ENCODE results near the gene TMPRSS11B. TPM values are rescaled to one million over a fixed set of nuclear protein-coding genes. Genes with fewer than 3 reads are reported as not detected.
"Not testable (repeated sequence)": the region's sequence is repeated elsewhere in the genome, so short reads cannot be mapped to it uniquely, and the experiment has no call there.

TMPRSS11B gene
- polyA plus RNA-seq, 1 donor from 2014 or later: not detected

GRCh38 chr4:68216501-68216900, 29.0 kb downstream of the TMPRSS11B start:
- Histone ChIP-seq H4K20me1 (ENCODE audit: insufficient read depth) (no peaks in the 10 kb centered on the region), H2AFZ (ENCODE audit: low read depth, low read length) (no peak overlapping the region), H3F3A (ENCODE audit: insufficient read depth, low read length, poor library complexity, severe bottlenecking) (no peaks in the 10 kb centered on the region), H3K9ac (ENCODE audit: low read length) (no peak overlapping the region), H3K79me2 (replicated peaks; ENCODE audit: insufficient read depth, low read length) (no peaks in the 10 kb centered on the region), H3K27me3 (ENCODE audit: insufficient read depth, low read depth, low read length) (no peaks in the 10 kb centered on the region), H3K9me3 (ENCODE audit: low read length) (no peaks in the 10 kb centered on the region), H3K4me3 (ENCODE audit: low read length) (no peak overlapping the region), H3K36me3 (ENCODE audit: insufficient read depth, low read length) (no peaks in the 10 kb centered on the region), H3K27ac (ENCODE audit: low read length) (no peak overlapping the region), H3K4me2 (ENCODE audit: low read length) (no peak overlapping the region), H3K9me2 (ENCODE audit: insufficient read depth, low read length) (no peaks in the 10 kb centered on the region)
- no peak for TF ChIP-seq MXI1 (conservative IDR thresholded peaks at IDR 0.05; ENCODE audit: poor library complexity, severe bottlenecking)
- no peak for TF ChIP-seq EZH2 (IDR thresholded peaks at IDR 0.05; ENCODE audit: borderline replicate concordance, insufficient read depth, low read length, poor library complexity, severe bottlenecking)
- no peak for TF ChIP-seq POLR2AphosphoS5 (IDR thresholded peaks at IDR 0.05)
- TF ChIP-seq, protein P1, sequence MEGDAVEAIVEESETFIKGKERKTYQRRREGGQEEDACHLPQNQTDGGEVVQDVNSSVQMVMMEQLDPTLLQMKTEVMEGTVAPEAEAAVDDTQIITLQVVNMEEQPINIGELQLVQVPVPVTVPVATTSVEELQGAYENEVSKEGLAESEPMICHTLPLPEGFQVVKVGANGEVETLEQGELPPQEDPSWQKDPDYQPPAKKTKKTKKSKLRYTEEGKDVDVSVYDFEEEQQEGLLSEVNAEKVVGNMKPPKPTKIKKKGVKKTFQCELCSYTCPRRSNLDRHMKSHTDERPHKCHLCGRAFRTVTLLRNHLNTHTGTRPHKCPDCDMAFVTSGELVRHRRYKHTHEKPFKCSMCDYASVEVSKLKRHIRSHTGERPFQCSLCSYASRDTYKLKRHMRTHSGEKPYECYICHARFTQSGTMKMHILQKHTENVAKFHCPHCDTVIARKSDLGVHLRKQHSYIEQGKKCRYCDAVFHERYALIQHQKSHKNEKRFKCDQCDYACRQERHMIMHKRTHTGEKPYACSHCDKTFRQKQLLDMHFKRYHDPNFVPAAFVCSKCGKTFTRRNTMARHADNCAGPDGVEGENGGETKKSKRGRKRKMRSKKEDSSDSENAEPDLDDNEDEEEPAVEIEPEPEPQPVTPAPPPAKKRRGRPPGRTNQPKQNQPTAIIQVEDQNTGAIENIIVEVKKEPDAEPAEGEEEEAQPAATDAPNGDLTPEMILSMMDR (IDR thresholded peaks at IDR 0.05; ENCODE audit: poor library complexity, severe bottlenecking): no peak
- TF ChIP-seq EP300 (conservative IDR thresholded peaks at IDR 0.05; ENCODE audit: poor library complexity, severe bottlenecking): no peak
- TF ChIP-seq RAD21 (conservative IDR thresholded peaks at IDR 0.05): no peak
- TF ChIP-seq, protein P2, sequence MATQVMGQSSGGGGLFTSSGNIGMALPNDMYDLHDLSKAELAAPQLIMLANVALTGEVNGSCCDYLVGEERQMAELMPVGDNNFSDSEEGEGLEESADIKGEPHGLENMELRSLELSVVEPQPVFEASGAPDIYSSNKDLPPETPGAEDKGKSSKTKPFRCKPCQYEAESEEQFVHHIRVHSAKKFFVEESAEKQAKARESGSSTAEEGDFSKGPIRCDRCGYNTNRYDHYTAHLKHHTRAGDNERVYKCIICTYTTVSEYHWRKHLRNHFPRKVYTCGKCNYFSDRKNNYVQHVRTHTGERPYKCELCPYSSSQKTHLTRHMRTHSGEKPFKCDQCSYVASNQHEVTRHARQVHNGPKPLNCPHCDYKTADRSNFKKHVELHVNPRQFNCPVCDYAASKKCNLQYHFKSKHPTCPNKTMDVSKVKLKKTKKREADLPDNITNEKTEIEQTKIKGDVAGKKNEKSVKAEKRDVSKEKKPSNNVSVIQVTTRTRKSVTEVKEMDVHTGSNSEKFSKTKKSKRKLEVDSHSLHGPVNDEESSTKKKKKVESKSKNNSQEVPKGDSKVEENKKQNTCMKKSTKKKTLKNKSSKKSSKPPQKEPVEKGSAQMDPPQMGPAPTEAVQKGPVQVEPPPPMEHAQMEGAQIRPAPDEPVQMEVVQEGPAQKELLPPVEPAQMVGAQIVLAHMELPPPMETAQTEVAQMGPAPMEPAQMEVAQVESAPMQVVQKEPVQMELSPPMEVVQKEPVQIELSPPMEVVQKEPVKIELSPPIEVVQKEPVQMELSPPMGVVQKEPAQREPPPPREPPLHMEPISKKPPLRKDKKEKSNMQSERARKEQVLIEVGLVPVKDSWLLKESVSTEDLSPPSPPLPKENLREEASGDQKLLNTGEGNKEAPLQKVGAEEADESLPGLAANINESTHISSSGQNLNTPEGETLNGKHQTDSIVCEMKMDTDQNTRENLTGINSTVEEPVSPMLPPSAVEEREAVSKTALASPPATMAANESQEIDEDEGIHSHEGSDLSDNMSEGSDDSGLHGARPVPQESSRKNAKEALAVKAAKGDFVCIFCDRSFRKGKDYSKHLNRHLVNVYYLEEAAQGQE (IDR thresholded peaks at IDR 0.05; ENCODE audit: borderline replicate concordance): no peak
- TF ChIP-seq SMC3 (conservative IDR thresholded peaks at IDR 0.05; ENCODE audit: poor library complexity): no peak
- TF ChIP-seq TAF1 (IDR thresholded peaks at IDR 0.05; ENCODE audit: low read depth): no peak

GRCh38 chr4:68209003-68209402, 36.5 kb downstream of the TMPRSS11B start:
- Histone ChIP-seq H4K20me1 (ENCODE audit: insufficient read depth) (no peaks in the 10 kb centered on the region), H3K27me3 (ENCODE audit: insufficient read depth, low read depth, low read length) (no peaks in the 10 kb centered on the region), H3K36me3 (ENCODE audit: insufficient read depth, low read length) (no peaks in the 10 kb centered on the region), H3K79me2 (replicated peaks; ENCODE audit: insufficient read depth, low read length) (no peaks in the 10 kb centered on the region), H3F3A (ENCODE audit: insufficient read depth, low read length, poor library complexity, severe bottlenecking) (no peaks in the 10 kb centered on the region), H3K4me2 (ENCODE audit: low read length) (no peak overlapping the region), H3K27ac (ENCODE audit: low read length) (no peak overlapping the region), H3K9me2 (ENCODE audit: insufficient read depth, low read length) (no peaks in the 10 kb centered on the region), H3K9ac (ENCODE audit: low read length) (no peak overlapping the region), H3K4me3 (ENCODE audit: low read length) (no peak overlapping the region), H3K9me3 (ENCODE audit: low read length) (no peaks in the 10 kb centered on the region), H2AFZ (ENCODE audit: low read depth, low read length) (no peak overlapping the region)
- TF ChIP-seq EP300 (conservative IDR thresholded peaks at IDR 0.05; ENCODE audit: poor library complexity, severe bottlenecking) (no peak), MXI1 (conservative IDR thresholded peaks at IDR 0.05; ENCODE audit: poor library complexity, severe bottlenecking) (no peak), RAD21 (conservative IDR thresholded peaks at IDR 0.05) (no peak), EZH2 (IDR thresholded peaks at IDR 0.05; ENCODE audit: borderline replicate concordance, insufficient read depth, low read length, poor library complexity, severe bottlenecking) (no peak), TAF1 (IDR thresholded peaks at IDR 0.05; ENCODE audit: low read depth) (no peak)
- TF ChIP-seq, protein P2 (IDR thresholded peaks at IDR 0.05; ENCODE audit: borderline replicate concordance): no peak
- TF ChIP-seq, protein P1 (IDR thresholded peaks at IDR 0.05; ENCODE audit: poor library complexity, severe bottlenecking): no peak

DNA sequence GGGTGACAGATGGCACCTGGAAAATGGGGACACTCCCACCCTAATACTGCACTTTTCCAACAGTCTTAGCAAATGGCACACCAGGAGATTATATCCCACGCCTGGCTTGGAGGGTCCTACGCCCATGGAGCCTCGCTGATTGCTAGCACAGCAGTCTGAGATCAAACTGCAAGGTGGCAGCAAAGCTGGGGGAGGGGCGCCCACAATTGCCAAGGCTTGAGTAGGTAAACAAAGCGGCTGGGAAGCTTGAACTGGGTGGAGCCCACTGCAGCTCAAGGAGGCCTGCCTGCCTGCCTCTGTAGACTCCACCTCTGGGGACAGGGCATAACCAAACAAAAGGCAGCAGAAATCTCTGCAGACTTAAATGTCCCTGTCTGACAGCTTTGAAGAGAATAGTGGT, 51.2 kb downstream of the TMPRSS11B start:
- H3K79me2 ChIP-seq (replicated peaks; ENCODE audit: insufficient read depth, low read length); H3K4me3 ChIP-seq (ENCODE audit: low read length); H4K20me1 ChIP-seq (ENCODE audit: insufficient read depth); H3K9me2 ChIP-seq (ENCODE audit: insufficient read depth, low read length); H3K27me3 ChIP-seq (ENCODE audit: insufficient read depth, low read depth, low read length); H3F3A ChIP-seq (ENCODE audit: insufficient read depth, low read length, poor library complexity, severe bottlenecking); H3K4me2 ChIP-seq (ENCODE audit: low read length); H3K9me3 ChIP-seq (ENCODE audit: low read length); H3K9ac ChIP-seq (ENCODE audit: low read length); H3K27ac ChIP-seq (ENCODE audit: low read length); H3K36me3 ChIP-seq (ENCODE audit: insufficient read depth, low read length); H2AFZ ChIP-seq (ENCODE audit: low read depth, low read length): not testable (repeated sequence)
